Sciatic nerve (tissue), 2 donors: ENCODE results near the gene SHB. TPM values are rescaled to one million over a fixed set of nuclear protein-coding genes. Genes with fewer than 3 reads are reported as not detected.
"Not testable (repeated sequence)": the region's sequence is repeated elsewhere in the genome, so short reads cannot be mapped to it uniquely, and the experiment has no call there.

Source experiments
- ATAC-seq: fragments of 200-7000 bp; cut with Tn5 transposase; one replicate; pipeline ENCODE4 v1.9.1; 2020; ENCODE audit warnings: mild to moderate bottlenecking, moderate library complexity
- DNase-seq: peaks from one replicate; pipeline ENCODE4 v3.0.0-alpha.2; 2020; ENCODE audit warnings: low spot score
- intact Hi-C: fragments of 100-400 bp; cut with DNase I; formaldehyde crosslinking; loops from one replicate; pipeline ENCODE4 v1.14.2; 2022
- total RNA-seq: library from RNA; stranded (reverse); fragmentation: NEBNext Ultra II Directional; extraction: Animal tissue kit (Norgen Biotek cat#: 25700); gene quantifications from one replicate; pipeline ENCODE4 v1.2.1, GENCODE V29; 2021
- donor health status: DM: no; HTN: no; CAD: no.
- donor health status: DM: no; HTN: no; CAD: no.

Gene SHB
- total RNA-seq, 1 donor from 2014 or later: 15.9 TPM

DNA sequence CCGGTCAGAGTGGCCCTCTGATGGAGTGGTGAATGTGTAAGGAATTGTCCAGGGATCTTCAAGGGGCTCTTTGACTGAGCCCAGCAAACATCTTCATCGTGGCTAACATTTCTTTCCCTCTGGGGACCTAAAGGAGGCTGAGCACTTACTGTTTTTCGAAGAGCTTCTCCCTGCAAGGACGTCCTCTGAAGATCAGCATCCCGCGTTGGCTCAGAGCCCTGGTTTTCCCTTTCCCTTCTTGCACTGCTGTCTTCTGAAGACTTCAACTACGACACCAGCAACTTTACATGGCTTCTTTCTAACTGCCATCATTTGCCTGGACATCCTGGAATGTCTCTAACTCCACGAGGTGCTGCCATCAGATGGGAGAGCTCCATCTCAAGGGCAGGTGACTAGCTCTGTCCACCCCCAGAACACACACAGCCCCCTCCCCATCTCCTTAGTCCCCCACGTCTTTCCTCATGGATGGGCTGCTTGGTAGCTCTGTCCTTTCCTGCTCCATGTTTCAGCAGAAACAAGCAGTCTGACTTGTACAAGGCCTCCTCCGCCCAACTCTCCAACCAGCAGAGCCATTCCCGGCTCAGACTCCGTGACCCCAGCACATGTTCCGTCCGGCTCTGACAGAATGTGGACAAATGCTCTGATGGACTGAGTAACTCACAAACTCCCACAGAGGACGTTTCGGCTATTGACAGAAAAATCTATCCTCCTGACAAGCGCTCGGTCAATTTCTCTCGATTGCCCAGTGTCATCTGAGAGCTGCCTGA, 17.1 kb downstream of the SHB start:
- ATAC-seq: no peak
- DNase-seq: no peak
- intact Hi-C loops: no loop called here

DNA sequence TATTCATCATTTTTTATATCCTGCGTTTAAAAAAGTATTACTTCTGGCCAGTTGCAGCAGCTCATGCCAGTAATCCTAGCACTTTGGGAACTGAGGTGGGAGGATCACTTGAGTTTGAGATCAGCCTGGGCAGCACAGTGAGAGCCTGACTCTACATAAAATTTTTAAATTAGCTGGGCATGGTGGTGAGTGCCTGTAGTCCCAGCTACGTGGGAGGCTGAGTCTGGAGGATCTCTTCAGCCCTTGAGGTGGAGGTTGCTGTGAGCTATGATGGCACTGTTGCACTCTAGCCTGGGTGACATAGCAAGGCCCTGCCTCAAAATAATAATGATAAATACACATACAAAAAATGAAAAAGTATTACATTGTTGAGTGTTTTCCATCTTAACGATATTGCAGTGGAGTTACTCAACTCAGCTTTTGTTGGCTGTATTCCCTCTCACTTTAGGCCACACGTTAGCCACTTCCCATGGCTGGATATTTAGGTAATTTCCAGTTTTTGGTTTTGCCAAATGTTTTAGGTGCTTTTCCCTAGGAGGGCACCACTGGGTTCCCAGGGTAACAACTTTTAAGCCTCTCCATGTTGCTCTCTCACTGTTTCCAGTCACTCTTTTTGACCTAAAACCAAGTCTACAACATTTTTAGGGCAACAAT, 20.6 kb downstream of the SHB start:
- DNase-seq (no peak), ATAC-seq (peak; percentile 53)
- intact Hi-C loops: no loop called here

DNA sequence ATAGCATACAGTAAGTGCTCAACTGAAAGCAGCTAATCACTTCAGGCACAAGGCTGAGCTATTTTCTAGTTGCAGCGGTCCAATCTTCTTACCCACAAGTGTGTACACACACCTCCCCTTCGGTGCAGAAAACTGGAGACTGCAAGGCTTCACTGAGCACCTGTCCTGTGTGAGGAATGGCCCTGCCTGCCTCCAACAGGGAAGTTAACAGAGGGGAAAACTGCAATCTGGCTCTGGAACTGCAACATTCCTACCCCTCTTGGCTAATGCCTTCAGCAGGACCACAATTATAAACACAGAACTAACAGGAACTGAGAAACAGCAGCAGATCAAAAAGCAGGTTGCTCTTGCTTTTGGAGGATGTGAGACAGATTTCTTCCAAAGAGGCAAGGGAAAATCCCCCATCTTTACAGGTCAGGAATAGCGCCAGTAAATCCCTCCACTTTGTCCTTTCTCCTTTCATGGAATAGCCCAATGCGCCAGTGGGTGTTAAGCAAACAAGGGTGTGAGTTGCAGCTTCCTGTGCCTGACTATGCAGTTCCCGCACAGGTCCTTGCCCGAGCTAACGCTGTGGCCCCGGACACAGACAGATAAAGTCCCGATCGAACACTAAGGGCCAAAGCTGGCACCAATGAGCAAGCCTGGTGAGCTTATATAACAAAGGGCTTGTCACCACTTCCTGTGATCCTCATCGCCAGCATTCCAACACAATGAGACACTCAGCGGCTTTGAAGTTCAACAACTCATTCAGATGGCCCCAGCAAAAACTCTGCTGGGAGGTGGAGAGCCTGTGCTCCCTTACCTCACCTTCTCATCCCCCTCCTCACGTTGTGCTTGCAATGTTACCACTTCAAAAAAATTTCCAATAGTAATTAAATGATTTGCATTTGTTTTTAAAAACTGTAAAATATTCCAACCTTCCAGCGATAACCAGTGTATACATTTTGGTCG, 21.5 kb downstream of the SHB start:
- ATAC-seq (peak; percentile 67), DNase-seq (no peak)
- intact Hi-C loops: no loop called here

DNA sequence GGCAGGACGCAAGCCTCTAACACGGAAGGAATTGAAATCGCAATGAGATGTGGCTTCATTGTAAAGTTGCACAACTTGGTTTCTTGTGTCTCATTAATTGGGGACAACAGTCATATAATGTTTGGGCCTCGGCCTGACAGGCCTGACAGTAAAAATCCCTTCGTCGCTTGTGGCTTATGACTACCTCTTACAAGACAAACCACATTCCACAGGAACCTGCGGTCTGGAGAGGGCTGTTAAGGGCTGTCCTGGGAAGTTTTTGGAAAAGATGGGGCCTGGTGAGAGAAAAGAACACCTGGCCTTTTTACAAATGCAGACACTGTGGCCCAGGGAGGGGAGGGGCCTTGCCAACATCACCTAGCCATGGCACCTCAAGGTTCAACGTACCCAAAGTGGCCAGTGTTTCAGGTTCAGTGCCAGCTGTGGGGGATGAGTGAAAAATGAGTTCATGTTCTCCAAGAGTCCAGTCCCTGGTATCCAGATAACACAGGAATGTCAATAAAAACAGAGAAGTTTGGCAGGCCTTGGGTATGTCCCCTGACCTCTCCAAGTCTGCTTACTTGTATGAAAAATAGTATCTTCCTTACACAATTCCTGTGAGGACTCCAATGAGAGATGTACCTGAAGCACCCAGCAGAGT, 22.2 kb downstream of the SHB start:
- intact Hi-C loops: no loop called here
- DNase-seq: no peak
- no peak for ATAC-seq

DNA sequence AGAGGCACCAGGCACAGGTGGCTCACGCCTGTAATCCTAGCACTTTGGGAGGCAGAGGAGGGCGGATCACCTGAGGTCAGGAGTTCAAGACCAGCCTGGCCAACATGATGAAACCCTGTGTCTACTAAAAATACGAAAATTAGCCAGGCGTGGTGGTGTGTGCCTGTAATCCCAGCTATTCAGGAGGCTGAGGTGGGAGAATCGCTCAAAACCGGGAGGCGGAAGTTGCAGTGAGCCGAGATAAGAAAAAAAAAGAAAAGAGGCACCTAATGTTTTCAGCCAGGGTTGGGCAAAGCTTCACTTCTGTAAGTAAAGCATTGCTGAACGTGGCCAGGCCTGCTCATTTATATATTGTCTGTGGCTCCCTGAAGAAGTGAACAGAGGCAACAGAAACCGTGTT, 23.1 kb downstream of the SHB start:
- intact Hi-C loops, ATAC-seq, DNase-seq: not testable (repeated sequence)

DNA sequence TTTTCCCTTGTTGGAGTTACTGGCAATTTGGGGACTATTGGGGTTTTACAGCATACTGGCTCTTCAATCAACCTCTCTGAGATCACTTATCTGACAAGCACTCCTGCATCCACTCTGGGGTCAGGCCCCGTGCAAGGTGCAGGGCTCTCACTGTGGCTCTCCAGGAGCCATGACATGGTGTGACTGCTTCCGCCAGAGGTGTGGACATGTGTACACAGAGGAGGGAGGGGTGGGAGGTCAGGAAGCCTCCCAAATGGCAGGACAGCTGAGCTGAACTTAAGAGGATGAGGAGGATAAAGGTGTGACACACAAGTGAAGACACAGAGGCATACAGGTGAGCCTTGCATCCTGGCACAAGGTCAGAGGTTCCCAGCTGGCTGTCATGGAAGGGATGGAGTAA, 24.3 kb downstream of the SHB start:
- DNase-seq (no peak), ATAC-seq (no peak)
- intact Hi-C loops: no loop called here

DNA sequence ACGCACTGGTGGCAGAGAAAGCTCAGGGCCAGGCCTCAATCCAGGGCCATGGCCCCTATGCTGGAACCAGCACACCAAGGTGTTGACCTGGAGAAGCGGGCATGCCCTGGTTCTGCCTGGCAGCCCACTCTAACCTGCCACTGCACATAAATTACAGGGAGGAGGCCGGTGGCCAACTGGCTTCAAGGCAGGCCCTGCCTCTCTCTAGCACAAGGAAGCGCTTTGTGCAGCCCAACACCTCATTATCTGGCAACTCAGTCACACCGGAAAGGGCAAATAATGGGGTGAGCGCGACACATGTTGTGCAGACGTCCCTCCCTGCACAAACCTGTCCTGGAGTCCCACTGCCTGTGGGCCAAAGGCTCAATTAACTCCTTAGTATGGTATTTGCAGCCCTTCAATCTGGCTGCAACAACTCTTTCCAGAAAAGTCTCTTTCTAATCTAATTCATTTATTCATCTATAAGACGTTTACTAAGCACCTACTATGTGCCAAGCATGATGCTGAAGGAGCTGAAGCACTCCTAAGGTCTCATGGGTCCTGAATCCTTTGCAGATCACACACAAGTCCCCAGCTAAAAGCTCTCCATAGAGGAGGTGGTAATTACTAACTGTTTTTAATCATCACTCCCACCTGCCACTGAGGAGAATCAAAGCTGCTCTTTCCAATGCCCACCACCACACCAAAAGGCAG, 24.9 kb downstream of the SHB start:
- no peak for ATAC-seq
- DNase-seq: no peak
- intact Hi-C loops: no loop called here

DNA sequence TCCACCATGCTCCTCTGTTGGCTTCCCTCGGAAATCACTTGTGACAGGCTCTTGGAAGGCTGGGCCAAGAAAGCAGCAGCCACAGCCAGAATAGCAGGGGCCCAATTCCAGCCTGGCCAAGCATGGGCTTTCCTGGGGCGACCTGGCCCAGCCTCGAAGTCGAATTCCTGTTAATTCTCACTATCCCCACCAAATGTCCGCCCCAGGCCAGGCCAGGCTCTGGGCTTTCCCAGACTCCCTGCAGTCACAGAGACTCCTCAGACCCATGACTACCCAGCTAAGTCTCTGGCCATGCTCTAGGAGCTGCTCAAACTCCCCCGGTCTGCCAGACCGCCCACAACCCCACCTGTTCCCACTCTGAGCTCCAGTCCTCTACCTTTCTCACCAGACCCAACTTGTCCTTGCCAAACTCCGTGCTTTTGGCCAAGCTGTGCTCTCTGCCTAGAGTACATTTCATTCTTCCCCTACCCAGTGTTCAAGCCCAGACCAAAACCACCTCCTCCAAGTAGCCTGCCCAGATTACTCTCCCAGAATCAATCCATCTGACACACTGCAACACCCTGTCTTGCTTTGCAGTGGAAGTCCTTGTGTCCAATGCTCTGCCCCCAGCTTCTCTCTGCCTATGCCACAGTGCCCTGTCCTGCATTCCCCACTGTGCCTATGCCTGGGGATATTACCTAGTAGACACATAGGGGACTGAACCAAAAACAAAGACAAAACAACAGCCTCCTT, 26.2 kb downstream of the SHB start:
- DNase-seq: no peak
- intact Hi-C loops: no loop called here
- no peak for ATAC-seq

DNA sequence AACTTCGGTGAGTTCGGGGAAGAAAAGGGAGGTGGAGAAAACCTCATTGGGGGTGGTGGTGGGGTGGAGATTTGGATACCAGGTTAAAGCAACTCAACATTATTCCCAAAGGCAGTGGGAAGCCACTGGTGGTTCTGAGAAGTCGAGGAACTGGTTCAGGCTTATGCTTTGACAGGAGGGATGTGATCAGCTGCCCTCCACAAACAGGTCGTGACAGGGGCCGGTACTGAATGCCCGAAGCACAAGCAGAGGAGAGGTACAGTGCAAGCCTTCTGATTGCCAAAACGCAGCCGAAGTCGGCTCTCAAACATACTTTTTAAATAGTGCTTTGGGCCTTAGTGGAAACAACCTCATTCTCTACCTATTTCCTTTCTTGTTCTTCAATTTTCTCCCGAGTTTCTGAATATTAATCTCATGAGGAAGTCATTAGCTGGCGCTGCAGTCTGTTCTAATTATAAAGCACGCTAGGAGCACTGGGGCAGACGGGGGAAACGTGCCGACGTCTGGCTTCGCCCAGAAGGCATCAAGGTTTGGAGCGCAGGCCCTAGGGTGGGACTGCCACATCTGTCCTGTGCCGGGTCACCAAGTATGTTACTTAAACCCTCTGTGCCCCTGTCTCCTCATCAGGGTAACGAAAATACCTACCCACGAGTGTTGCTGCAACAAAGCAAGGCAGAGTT, 27.3 kb downstream of the SHB start:
- no peak for DNase-seq
- intact Hi-C loops: no loop called here
- no peak for ATAC-seq

DNA sequence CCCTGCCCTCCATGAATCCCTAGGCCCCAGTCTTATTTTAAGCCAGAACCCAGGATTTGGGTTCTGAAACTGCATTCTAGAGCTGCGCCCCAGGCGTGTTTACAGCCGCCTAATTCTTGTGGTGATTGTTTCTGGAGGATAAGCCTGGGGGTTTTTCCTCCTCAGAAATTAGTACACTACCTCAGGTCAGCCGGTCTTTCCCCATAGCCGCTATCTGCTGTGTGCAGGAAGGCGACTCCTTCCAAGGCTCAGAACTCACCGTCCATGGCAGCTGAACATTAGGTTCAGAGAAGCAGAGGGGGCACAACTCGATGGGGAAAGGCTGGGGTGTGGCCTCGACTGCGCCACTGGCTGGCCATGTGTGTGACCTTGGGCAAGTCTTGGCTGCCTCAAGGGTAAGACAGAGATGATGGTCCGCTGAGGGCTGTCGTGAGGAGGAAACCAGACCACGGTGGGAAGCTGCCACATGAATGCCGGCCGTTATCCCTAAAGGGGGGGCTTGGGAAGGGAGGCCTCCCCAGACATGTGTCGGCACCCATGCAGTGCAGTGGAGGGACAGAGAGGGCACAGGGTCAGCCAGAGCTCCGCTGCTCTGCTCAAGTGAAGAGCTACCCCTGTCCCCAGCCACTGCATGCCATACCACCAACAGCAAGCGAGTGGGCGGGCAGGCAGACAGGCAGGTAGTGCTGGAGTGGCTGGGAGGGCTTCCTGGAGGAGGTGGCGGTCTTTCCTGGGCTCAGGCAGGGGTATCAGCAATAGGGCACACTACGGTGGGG, 28.9 kb downstream of the SHB start:
- intact Hi-C loops: no loop called here
- ATAC-seq (no peak), DNase-seq (no peak)

DNA sequence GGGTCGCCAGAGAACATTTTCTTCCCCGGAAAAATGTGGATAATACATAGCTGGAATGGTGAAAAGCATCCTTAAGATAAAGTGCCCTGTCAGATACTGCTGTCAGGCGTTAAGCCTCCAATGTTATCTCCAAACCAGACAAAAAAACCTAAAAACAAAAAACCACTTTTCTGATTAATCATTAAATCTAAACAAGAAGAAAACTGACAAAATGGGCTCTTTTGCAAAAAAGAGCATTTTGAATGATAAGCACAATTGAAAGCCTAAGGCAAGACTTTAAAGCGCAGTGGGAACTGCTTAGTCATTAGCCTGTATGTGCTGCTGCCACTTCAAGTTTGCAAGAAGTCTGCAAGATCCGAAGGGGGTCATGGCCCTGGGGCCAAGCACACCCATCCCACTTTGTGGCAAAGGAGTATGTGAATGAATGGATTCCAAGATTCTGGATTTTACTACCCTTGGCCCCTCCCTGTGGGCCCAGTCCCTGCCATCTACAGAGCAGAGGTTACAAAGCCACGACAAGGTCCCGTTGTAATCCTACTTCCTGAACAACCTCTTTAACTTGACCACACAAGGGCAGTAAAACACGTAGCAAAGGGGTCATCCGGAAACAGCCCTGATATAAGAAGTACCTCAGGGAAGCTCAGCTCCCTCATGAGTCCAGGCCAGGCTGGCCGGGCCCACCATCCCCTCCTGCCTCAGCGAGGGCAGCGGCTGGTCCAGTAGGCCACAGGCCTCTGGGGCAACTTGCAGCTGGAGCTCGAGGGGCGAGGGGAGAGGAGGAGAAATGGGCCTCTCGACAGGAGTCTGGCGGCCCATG, 29.7 kb downstream of the SHB start:
- peak; percentile 16 for ATAC-seq
- intact Hi-C loops: no loop called here
- no peak for DNase-seq

DNA sequence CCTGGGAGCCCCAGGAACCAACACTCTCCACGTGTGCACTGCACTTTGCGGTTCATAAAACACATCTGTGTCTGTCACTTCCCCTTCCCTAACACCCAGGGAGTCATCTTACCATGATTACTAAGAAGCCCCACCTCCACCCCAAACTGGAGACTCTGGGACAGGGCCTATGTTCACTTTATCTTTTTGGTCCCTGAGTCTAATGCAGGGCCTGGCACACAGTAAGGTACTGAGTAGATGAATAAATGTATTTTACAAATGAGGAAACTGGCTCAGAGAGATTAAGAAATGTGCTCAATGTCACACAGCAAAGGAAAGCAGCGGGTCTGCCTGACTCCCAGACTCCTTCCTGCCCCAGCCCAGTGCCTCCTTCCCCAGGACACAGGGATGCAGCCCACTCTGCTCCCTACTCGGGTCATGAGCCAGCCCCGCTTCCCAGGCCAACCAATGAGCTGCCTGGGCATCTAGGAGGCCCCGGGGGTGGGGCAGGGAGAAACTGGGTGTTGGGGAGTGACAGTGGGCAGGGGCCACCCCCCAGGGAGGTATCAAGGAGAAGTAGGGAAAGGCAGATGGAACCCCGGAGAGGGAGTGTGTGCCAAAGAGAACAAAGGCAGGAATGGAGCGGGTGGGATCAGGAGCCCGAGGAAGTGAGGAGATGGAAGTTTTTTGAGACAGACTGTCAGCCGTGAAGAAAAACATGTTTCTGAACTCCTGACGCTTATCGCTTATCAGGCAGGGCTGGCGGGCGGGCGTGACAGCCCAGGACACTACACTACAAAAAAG, 30.5 kb downstream of the SHB start:
- intact Hi-C loops: no loop called here
- ATAC-seq (no peak), DNase-seq (no peak)

DNA sequence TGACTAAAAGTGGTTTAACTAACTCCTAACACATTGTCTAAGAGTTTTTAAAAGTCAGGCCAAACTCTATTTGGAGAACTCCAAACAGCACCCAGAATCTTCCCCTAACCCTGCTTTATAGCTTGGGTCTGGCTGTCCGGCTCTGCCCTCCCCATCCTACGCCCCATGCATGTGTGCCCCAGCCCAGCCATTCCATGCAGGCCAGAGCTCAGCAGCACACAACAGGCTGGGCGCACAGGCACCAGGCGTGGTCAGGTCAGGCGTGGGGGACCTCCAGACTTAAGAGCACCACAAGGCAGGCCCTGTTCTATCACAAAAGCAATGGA, 31.1 kb downstream of the SHB start:
- intact Hi-C loops: no loop called here
- ATAC-seq (no peak), DNase-seq (no peak)

DNA sequence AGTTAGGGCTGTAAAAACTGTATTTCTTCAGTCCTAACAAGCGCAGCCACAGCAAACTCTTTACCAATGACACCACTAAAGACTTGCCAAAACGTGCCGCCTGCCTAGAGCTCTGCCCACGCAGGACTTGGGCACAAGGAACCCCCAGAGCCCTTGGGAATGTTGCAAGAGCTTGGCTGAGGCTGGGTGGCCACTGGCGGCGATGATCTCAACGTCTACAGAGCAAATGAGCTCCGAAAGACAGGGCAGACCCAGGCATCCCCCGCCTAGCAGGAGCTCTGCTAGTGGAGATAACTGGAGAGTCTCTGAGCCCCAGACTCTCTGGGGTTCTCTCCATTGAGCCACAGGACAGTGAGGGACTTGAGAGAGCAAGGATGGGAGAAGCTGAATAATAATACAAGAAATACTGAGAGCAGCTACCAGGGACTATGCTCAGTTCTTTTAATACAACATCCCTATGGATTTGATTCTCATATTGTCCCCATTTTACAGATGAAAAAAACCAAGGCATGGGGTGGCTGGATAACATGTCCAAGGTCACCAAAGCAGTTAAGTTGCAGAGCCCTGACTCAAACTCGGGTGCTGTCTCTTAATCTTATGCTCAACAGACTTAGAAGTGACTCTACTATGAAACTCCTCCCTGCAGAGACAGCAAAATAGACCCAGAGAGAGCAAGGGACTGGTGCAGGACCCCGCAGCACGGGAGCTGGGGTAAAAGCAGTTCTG, 32.5 kb downstream of the SHB start:
- intact Hi-C loops: no loop called here
- DNase-seq (peak; percentile 70), ATAC-seq (peak; percentile 64)

DNA sequence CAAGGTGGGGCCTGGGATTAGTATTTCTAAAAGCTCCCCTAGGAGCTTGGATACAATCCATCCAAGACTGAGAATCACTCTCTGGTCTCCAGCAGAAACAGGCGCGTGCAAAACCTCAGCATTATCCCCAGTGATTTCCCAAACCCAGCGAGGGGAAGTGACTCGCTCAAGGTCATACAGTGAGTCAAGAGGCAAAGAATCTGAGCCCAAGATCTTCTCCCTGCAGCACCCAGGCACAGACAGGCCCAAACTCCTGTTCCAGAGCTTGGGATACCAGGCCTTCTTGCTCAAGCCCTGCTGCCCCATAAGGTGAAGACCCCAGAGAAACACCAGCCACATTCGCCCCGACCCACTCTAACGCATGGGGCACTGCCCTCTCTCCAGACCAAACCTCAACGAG, 33.2 kb downstream of the SHB start:
- DNase-seq: no peak
- intact Hi-C loops: no loop called here
- ATAC-seq: no peak
